HL-60 (cell line): Measurements from ENCODE around the gene RNF151.

Experiments used
- DNase-seq, 2 experiments: peaks; one replicate each; pipeline ENCODE4 v3.0.0-alpha.2; 2010 to 2020; ENCODE audit warnings: low read depth in 1 of 2, low spot score in 1 of 2
- H3K27ac ChIP-seq: fragments of 250-450 bp; sonication (Bioruptor Pico); replicated peaks from 2 replicates; pipeline ENCODE4 v1.5.1; 2020; ENCODE audit warnings: mild to moderate bottlenecking, moderate library complexity
- H3K27me3 ChIP-seq: fragments of 250-450 bp; sonication (Bioruptor Pico); 2 replicates; pipeline ENCODE4 v1.5.1; 2021; ENCODE audit warnings: mild to moderate bottlenecking, moderate library complexity; ENCODE audit not compliant: insufficient read depth, poor library complexity, severe bottlenecking
- H3K4me3 ChIP-seq: replicated peaks from 2 replicates; pipeline ENCODE4 v1.5.1; 2011; ENCODE audit warnings: mild to moderate bottlenecking, control low read depth, low read length; ENCODE audit not compliant: insufficient read depth
- GABPA ChIP-seq: IDR thresholded peaks from 2 replicates; pipeline ENCODE4 v1.6.1; 2012; ENCODE audit warnings: low read depth
- POLR2AphosphoS5 ChIP-seq: IDR thresholded peaks from 2 replicates; pipeline ENCODE4 v1.6.1; 2012; ENCODE audit warnings: low read depth
- SPI1 ChIP-seq: IDR thresholded peaks from 2 replicates; pipeline ENCODE4 v1.6.1; 2012; ENCODE audit warnings: low read depth, mild to moderate bottlenecking, borderline replicate concordance
- TF ChIP-seq, protein P1 (sequence below): IDR thresholded peaks from 2 replicates; pipeline ENCODE4 v1.6.1; 2012; ENCODE audit warnings: low read depth; ENCODE audit not compliant: insufficient replicate concordance
- TF ChIP-seq, protein P2 (sequence below): IDR thresholded peaks from one replicate; pipeline ENCODE4 v1.5.1; 2011; ENCODE audit warnings: low read length, control low read depth, inconsistent platforms; ENCODE audit not compliant: insufficient read depth

Gene RNF151

DNA sequence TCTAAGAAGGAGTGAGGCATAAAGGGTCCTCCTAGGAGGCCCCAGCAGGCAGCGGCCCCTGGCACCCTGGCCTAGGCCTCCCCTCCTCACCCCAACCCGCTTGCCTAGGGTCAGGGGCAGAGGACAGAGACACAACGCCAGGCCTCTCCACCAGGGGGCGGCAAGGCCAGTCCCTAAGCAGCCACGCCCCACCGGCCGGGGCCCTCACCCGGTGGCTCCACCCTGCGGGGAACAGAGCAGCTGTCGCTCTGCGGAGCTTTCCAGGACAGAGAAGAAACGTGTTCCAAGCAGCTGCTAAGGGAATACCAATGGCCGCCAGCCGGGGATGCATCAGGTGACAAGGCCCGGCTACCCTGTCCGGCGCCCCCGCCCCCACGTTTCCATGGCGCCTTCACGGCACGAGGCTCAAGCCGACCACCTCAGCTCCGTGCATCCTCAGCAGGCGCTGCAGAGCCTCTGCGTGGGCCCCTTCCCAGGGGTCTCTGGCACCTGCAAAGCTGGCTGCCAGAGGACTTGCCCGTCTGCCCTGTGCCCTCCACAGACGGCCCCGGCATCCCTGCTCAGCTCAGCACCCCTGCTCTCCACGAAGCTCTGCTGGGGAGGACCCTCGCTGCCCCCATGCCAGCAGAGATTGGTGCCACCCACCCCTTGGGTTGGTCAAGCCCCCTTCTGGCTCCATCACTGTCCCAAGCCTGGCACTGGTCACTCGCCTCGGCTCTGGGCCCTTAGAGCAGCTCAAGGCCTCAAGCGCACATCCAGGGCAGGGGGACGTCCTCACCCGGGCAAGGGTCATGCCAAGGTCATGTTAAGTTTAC is 37.4 kb downstream of the RNF151 start:
- Histone ChIP-seq H3K27me3 (no peaks in the 10 kb centered on the region), H3K27ac (no peak overlapping the region), H3K4me3 (no peak overlapping the region)
- DNase-seq = peak; percentile 82 to 93
- TF ChIP-seq, protein P1, sequence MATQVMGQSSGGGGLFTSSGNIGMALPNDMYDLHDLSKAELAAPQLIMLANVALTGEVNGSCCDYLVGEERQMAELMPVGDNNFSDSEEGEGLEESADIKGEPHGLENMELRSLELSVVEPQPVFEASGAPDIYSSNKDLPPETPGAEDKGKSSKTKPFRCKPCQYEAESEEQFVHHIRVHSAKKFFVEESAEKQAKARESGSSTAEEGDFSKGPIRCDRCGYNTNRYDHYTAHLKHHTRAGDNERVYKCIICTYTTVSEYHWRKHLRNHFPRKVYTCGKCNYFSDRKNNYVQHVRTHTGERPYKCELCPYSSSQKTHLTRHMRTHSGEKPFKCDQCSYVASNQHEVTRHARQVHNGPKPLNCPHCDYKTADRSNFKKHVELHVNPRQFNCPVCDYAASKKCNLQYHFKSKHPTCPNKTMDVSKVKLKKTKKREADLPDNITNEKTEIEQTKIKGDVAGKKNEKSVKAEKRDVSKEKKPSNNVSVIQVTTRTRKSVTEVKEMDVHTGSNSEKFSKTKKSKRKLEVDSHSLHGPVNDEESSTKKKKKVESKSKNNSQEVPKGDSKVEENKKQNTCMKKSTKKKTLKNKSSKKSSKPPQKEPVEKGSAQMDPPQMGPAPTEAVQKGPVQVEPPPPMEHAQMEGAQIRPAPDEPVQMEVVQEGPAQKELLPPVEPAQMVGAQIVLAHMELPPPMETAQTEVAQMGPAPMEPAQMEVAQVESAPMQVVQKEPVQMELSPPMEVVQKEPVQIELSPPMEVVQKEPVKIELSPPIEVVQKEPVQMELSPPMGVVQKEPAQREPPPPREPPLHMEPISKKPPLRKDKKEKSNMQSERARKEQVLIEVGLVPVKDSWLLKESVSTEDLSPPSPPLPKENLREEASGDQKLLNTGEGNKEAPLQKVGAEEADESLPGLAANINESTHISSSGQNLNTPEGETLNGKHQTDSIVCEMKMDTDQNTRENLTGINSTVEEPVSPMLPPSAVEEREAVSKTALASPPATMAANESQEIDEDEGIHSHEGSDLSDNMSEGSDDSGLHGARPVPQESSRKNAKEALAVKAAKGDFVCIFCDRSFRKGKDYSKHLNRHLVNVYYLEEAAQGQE = no peak
- TF ChIP-seq SPI1 (no peak), GABPA (no peak)
- TF ChIP-seq, protein P2, sequence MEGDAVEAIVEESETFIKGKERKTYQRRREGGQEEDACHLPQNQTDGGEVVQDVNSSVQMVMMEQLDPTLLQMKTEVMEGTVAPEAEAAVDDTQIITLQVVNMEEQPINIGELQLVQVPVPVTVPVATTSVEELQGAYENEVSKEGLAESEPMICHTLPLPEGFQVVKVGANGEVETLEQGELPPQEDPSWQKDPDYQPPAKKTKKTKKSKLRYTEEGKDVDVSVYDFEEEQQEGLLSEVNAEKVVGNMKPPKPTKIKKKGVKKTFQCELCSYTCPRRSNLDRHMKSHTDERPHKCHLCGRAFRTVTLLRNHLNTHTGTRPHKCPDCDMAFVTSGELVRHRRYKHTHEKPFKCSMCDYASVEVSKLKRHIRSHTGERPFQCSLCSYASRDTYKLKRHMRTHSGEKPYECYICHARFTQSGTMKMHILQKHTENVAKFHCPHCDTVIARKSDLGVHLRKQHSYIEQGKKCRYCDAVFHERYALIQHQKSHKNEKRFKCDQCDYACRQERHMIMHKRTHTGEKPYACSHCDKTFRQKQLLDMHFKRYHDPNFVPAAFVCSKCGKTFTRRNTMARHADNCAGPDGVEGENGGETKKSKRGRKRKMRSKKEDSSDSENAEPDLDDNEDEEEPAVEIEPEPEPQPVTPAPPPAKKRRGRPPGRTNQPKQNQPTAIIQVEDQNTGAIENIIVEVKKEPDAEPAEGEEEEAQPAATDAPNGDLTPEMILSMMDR = peak; percentile 93

DNA sequence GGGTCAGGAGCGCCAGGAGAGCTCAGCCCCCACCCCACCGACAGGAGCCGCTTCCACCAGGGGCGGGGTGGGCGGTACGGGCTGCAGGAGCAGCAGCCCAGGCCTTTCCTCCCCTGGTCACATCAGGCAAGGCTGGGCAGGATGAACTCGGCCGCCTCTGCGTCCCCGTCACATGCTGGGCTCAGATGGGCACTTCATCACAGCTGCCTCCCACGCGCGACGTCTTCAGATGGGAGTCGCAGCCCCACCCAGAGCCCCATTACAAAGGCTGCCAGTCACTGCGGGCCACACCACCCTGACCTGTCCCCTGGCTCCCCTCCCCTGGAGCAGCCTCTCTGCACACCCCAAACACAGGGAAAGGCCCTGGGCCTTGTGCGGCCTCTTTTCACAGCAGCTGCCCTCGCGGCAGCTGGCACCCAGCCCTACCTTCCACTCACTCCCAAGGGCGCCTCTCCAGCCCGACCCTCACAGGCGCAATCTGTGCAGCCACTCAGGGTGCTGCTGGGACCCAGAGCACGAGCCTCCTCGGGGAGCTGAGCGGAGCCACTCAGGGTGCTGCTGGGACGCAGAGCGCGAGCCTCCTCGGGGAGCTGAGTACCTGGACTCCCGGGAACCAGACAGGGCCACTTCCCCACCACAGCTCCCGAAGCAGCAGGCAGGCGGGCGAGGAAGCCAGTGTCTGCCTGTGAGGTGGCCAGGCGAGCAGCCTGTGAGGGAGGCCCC is 38.3 kb downstream of the RNF151 start:
- DNase-seq = no peak
- Histone ChIP-seq H3K27ac (no peak overlapping the region), H3K4me3 (no peak overlapping the region), H3K27me3 (no peaks in the 10 kb centered on the region)
- TF ChIP-seq, protein P1 = no peak
- TF ChIP-seq SPI1 = no peak
- TF ChIP-seq POLR2AphosphoS5 = no peak
- no peak for TF ChIP-seq GABPA

DNA sequence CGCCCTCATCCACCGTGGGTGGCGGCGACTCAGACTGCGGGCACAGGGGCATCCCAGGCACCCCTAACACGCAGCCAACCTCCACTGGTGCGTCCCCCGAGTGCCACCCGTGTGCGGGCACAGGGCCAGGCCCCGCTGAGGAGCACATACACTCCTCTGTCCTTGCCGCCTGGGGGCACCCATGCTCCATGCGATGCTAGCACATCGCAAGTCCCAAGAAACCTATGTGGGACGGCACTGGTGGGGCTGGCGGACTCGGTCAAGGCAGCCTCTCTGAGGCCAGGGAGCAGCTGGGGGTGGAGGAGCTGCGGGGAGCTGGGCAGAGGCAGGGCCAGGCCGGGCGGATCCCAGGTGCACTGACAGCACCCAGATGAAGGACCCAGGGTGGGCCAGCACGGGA is 39.0 kb downstream of the RNF151 start:
- no peaks in the 10 kb centered on the region for H3K27me3 ChIP-seq
- TF ChIP-seq POLR2AphosphoS5 = no peak
- TF ChIP-seq SPI1 = no peak
- TF ChIP-seq, protein P1 = no peak
- no peak overlapping the region for H3K27ac ChIP-seq
- no peak for DNase-seq
- no peak overlapping the region for H3K4me3 ChIP-seq

DNA sequence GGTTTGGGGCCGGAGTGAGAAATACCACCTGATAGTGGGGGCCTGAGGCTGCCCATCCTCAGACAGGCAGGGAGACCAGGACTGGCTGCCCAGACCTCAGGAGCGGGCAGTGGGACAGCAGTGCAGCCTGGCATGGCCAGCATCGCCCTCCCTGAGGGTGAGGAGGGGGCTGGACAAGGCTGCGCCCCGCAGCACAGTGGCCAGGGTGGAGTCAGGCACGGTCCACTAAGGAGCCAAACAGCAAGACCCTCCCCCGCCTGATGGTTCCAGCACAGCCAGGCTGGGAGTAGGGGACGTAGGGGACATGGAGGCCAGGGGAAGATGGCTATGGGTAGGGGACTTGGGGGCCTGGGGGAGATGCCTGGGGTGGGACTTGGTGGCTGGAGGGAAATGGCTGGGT is 39.7 kb downstream of the RNF151 start:
- no peaks in the 10 kb centered on the region for H3K27me3 ChIP-seq
- no peak for DNase-seq
- H3K27ac ChIP-seq = no peak overlapping the region
- H3K4me3 ChIP-seq = no peak overlapping the region
- TF ChIP-seq, protein P1 = no peak
- TF ChIP-seq SPI1 (no peak), POLR2AphosphoS5 (no peak), GABPA (no peak)
- TF ChIP-seq, protein P2 = no peak
